GM18909 (cell line): ENCODE results near the gene SULF2.

Experiments
- ATAC-seq: cut with Tn5 transposase; IDR thresholded peaks from one replicate; pipeline ENCODE4 v1.9.1; 2021; ENCODE audit warnings: mild to moderate bottlenecking; ENCODE audit not compliant: unreplicated experiment, poor library complexity

Gene SULF2

GRCh38 chr20:47696856-47697255 lies 88.4 kb downstream of the SULF2 start:
- ATAC-seq = no peak

GRCh38 chr20:47694021-47694818 lies 91.1 kb downstream of the SULF2 start:
- no peak for ATAC-seq

- no peak for ATAC-seq
Observed at GRCh38 chr20:47691625-47692024, 93.7 kb downstream of the SULF2 start.

- ATAC-seq = no peak
Observed at GRCh38 chr20:47689731-47690130, 95.5 kb downstream of the SULF2 start.

GRCh38 chr20:47688385-47689381 lies 96.6 kb downstream of the SULF2 start:
- ATAC-seq = no peak

GRCh38 chr20:47687095-47687987 lies 97.9 kb downstream of the SULF2 start:
- ATAC-seq = no peak

- ATAC-seq = no peak
Observed at GRCh38 chr20:47686545-47686944, 98.7 kb downstream of the SULF2 start.

- ATAC-seq = no peak
Observed at GRCh38 chr20:47684306-47685080, 100.8 kb downstream of the SULF2 start.

- ATAC-seq = no peak
Observed at GRCh38 chr20:47682916-47683315, 102.4 kb downstream of the SULF2 start.

- ATAC-seq = no peak
Observed at GRCh38 chr20:47682028-47682783, 103.1 kb downstream of the SULF2 start.

- no peak for ATAC-seq
Observed at GRCh38 chr20:47680804-47681529, 104.3 kb downstream of the SULF2 start.

GRCh38 chr20:47679462-47679861 lies 105.8 kb downstream of the SULF2 start:
- ATAC-seq = no peak

GRCh38 chr20:47678536-47678935 lies 106.7 kb downstream of the SULF2 start:
- ATAC-seq = no peak

GRCh38 chr20:47677635-47678453 lies 107.4 kb downstream of the SULF2 start:
- ATAC-seq = no peak

GRCh38 chr20:47676912-47677634 lies 108.2 kb downstream of the SULF2 start:
- ATAC-seq = no peak

- ATAC-seq = no peak
Observed at GRCh38 chr20:47676219-47676721, 109.0 kb downstream of the SULF2 start.
